GM12878 (cell line): ENCODE data around the gene HOXC12. TPM values are rescaled to one million over a fixed set of nuclear protein-coding genes. Genes with fewer than 3 reads are reported as not detected.

ENCODE experiments used
- ATAC-seq: fragments of 200-7000 bp; cut with Tn5 transposase; 3 replicates; pipeline ENCODE4 v1.9.1; 2020; ENCODE audit warnings: mild to moderate bottlenecking, moderate library complexity
- BruUV-seq: library from RNA; stranded (reverse); fragments of 400-500 nt; replicated peaks from 2 replicates; lab custom pipeline; 2021; lab: Mats Ljungman, UMichigan
- CTCF ChIA-PET: fragments of 300-600 bp; sonication (Branson Sonifier 250); formaldehyde crosslinking; extraction: SDS; loops from one replicate; lab custom pipeline; 2021; ENCODE audit warnings: inconsistent platforms; lab: Yijun Ruan, JAX
- POLR2A ChIA-PET: fragments of 350-600 bp; formaldehyde crosslinking; extraction: SDS; loops from one replicate; lab custom pipeline; 2021; ENCODE audit warnings: inconsistent platforms; lab: Charles Lee
- RAD21 ChIA-PET: fragments of 300-600 bp; sonication (Branson Sonifier 250); formaldehyde crosslinking; loops from one replicate; lab custom pipeline; 2023; ENCODE audit warnings: antibody characterized with exemption; ENCODE audit not compliant: unreplicated experiment; lab: Charles Lee
- SMC1A ChIA-PET: fragments of 300-600 bp; sonication (Branson Sonifier 250); formaldehyde crosslinking; loops from one replicate; lab custom pipeline; 2023; ENCODE audit not compliant: unreplicated experiment, uncharacterized antibody; lab: Charles Lee
- DNase-seq: peaks from one replicate; pipeline ENCODE4 v3.0.0-alpha.2; 2011; ENCODE audit warnings: low read depth, low spot score
- FAIRE-seq: peaks from 3 replicates; lab custom pipeline; 2011; peaks lifted over from hg19 to GRCh38; lab: Jason Lieb, UNC
- H2AFZ ChIP-seq: 2 replicates; pipeline ENCODE4 v1.6.0; 2011; ENCODE audit warnings: low read depth, low read length, control low read depth; ENCODE audit not compliant: control insufficient read depth
- H3K27ac ChIP-seq: 2 replicates; pipeline ENCODE4 v1.5.1; 2011; ENCODE audit warnings: control low read depth; ENCODE audit not compliant: control insufficient read depth, insufficient read depth
- H3K27me3 ChIP-seq, 2 experiments: replicated peaks in 1 of 2; 2 replicates each; pipeline versions ENCODE4 v1.6.0 to v1.6.1; 2011; ENCODE audit warnings: low read length in 1 of 2; ENCODE audit not compliant: control insufficient read depth in 2 of 2, insufficient read depth in 2 of 2
- H3K36me3 ChIP-seq, 2 experiments: 2 replicates each; pipeline ENCODE4 v1.5.1; 2011; ENCODE audit warnings: low read length in 1 of 2; ENCODE audit not compliant: control insufficient read depth in 2 of 2, insufficient read depth in 2 of 2
- H3K4me1 ChIP-seq: 2 replicates; pipeline ENCODE4 v1.6.1; 2011; ENCODE audit warnings: mild to moderate bottlenecking, low read length, moderate library complexity, mixed read lengths; ENCODE audit not compliant: control insufficient read depth, insufficient read depth
- H3K4me2 ChIP-seq: 2 replicates; pipeline ENCODE4 v1.6.0; 2011; ENCODE audit warnings: control low read depth; ENCODE audit not compliant: control insufficient read depth, insufficient read depth
- H3K4me3 ChIP-seq: fragments of 200-600 bp; sonication (generic); 2 replicates; pipeline ENCODE4 v1.5.1; 2016
- H3K79me2 ChIP-seq: 2 replicates; pipeline ENCODE4 v1.6.0; 2011; ENCODE audit warnings: low read length; ENCODE audit not compliant: control insufficient read depth, insufficient read depth
- H3K9ac ChIP-seq: 2 replicates; pipeline ENCODE4 v1.8.0; 2011; ENCODE audit warnings: low read length, control low read depth, mixed read lengths; ENCODE audit not compliant: control insufficient read depth, insufficient read depth
- H3K9me3 ChIP-seq: replicated peaks from 3 replicates; pipeline ENCODE4 v1.5.1; 2011; ENCODE audit warnings: mild to moderate bottlenecking, low read length; ENCODE audit not compliant: control insufficient read depth, insufficient read depth
- H4K20me1 ChIP-seq: 2 replicates; pipeline ENCODE4 v1.6.0; 2011; ENCODE audit not compliant: control insufficient read depth, insufficient read depth
- BCLAF1 ChIP-seq: fragments of 450-650 bp; IDR thresholded peaks from 2 replicates; pipeline ENCODE4 v1.6.1; 2017; ENCODE audit warnings: antibody characterized with exemption, mild to moderate bottlenecking, moderate library complexity
- ELK1 ChIP-seq: IDR thresholded peaks from 2 replicates; pipeline ENCODE4 v1.6.1; 2012; ENCODE audit warnings: low read depth, low read length, improper control_type of control experiment
- HSF1 ChIP-seq: fragments of 150-350 bp; IDR thresholded peaks from 2 replicates; pipeline ENCODE4 v1.6.1; 2014; ENCODE audit warnings: mild to moderate bottlenecking, low read depth, low read length
- PKNOX1 ChIP-seq: fragments of 450-650 bp; IDR thresholded peaks from 2 replicates; pipeline ENCODE4 v1.6.1; 2016; ENCODE audit warnings: mild to moderate bottlenecking
- POU2F2 ChIP-seq: IDR thresholded peaks from 3 replicates; pipeline ENCODE4 v1.6.1; 2011; ENCODE audit warnings: low read depth, mild to moderate bottlenecking, low read length, borderline replicate concordance
- RELA ChIP-seq: fragments of 450-650 bp; IDR thresholded peaks from 2 replicates; pipeline ENCODE4 v1.8.0; 2014; ENCODE audit warnings: borderline replicate concordance; ENCODE audit not compliant: partially characterized antibody
- ZBTB4 ChIP-seq: fragments of 450-650 bp; formaldehyde crosslinking; IDR thresholded peaks from 2 replicates; pipeline ENCODE4 v1.4.0; 2022; ENCODE audit warnings: mild to moderate bottlenecking, moderate library complexity
- WGBS: methylation state at CpG from one replicate; pipeline ENCODE4 v1.1.6; 2016; ENCODE audit warnings: low lambda C conversion rate; ENCODE audit not compliant: insufficient replicate concordance, insufficient coverage; ENCODE audit errors: missing lambda C conversion rate; 5-methylcytosine and 5-hydroxymethylcytosine counted together
- in situ Hi-C: fragments of 300-500 bp; cut with MboI; formaldehyde crosslinking; loops from 9 replicates; pipeline ENCODE4 v1.14.3; 2018; ENCODE audit warnings: mixed read lengths
- intact Hi-C: fragments of 100-400 bp; cut with micrococcal nuclease; formaldehyde crosslinking; loops from one replicate; pipeline ENCODE4 v1.14.2; 2022; ENCODE audit not compliant: unreplicated experiment
- polyA plus RNA-seq, 11 experiments: library from polyadenylated mRNA; depleted of rRNA in 4 of 11; unstranded in 6 of 11; stranded (reverse) in 5 of 11; fragments of >200 nt; fragmentation: Nextera tagmentation in 4 of 11; fragmentation: Illumina TruSeq in 1 of 11; extraction: Ambion mirVana in 4 of 11; extraction: Trizol in 1 of 11; gene quantifications; 1 replicate in 1 of 11; 2 replicates in 10 of 11; pipeline versions ENCODE4 v1.2.1 to v1.2.3, GENCODE V29; 2011 to 2016; ENCODE audit warnings: inconsistent platforms in 2 of 11, missing spikeins in 2 of 11, low read depth in 1 of 11
- total RNA-seq, 4 experiments: library from RNA; depleted of rRNA in 3 of 4; stranded (reverse); fragments of >200 nt in 3 of 4; fragmentation: Illumina TruSeq in 1 of 4; extraction: Trizol in 1 of 4; gene quantifications; 2 replicates each; pipeline versions ENCODE4 v1.2.1 to v1.2.3, GENCODE V29; 2013 to 2021

The HOXC12 gene
- total and polyA plus RNA-seq, 10 of the 15 experiments (the other 5 are each of a cell fraction or from before 2014, with no cell fraction given): not detected

GRCh38 chr12:53989227-53990113, 34.8 kb downstream of the HOXC12 start:
- peak; percentile 76 for FAIRE-seq
- in situ Hi-C loops: no loop called here
- peak overlapping the region; percentile 75 for H3K4me2 ChIP-seq
- H3K9me3 ChIP-seq: no peaks in the 10 kb centered on the region
- no peak overlapping the region for H3K9ac ChIP-seq
- no TSS peak for BruUV-seq
- DNase-seq: peak; percentile 34
- 6% methylated on average over 28 of the region's 28 CpGs for WGBS
- ChIA-PET CTCF (interaction anchor here (0.8 to 5.5 kb wide), 13 partner anchors 32 to 289 kb away, joined by 3 to 54 read pairs (median 5); no protein-coding TSS in a partner anchor), POLR2A (interaction anchor here (1.0 kb wide), 1 partner anchor 11 kb away, joined by 3 read pairs; the partner anchor contains the start of gene HOXC9), SMC1A (no interaction called here), RAD21 (interaction anchor here (1.0 to 2.0 kb wide), 4 partner anchors 11 to 199 kb away, joined by 3 to 5 read pairs (median 4); partner anchors contain the start of genes HOXC9 and SMUG1)
- intact Hi-C loops: loop anchor here (5.0 to 10.0 kb wide), 3 partner anchors 195 to 285 kb away; no protein-coding TSS in a partner anchor
- ATAC-seq: peak; percentile 63
- no peak overlapping the region for H2AFZ ChIP-seq
- peaks cover 38 to 60% of the 10 kb centered on the region in 2 experiments for H3K27me3 ChIP-seq
- H4K20me1 ChIP-seq: peaks cover 3% of the 10 kb centered on the region; the same call in 1 of the 2 replicates
- H3K79me2 ChIP-seq: no peaks in the 10 kb centered on the region
- no peaks in the 10 kb centered on the region for H3K36me3 ChIP-seq
- no peak overlapping the region for H3K27ac ChIP-seq
- peaks cover 10% of the 10 kb centered on the region for H3K4me1 ChIP-seq
- no peak overlapping the region; the same call in 1 of the 2 replicates for H3K4me3 ChIP-seq
- TF ChIP-seq HSF1 (no peak), POU2F2 (0 out of 3 replicates have a peak, but pooled peaks have one; percentile 34), RELA (no peak), ELK1 (no peak), BCLAF1 (no peak), ZBTB4 (CRISPR knock-in tag) (no peak), PKNOX1 (peak; percentile 4; the same call in 1 of the 2 replicates)
